Endometrial microvascular endothelial cells (primary cell): ENCODE data around the gene PSMD14. TPM values are rescaled to one million over a fixed set of nuclear protein-coding genes. Genes with fewer than 3 reads are reported as not detected.

Experiments used
- in situ Hi-C: cut with HindIII; loops from 2 replicates; pipeline ENCODE4 v1.10.0; 2017; ENCODE audit warnings: low sequenced_read_pairs, low pct_unique_long_range_greater_than_20kb; ENCODE audit errors: inconsistent ontology term
- total RNA-seq: library from RNA; depleted of rRNA; stranded (reverse); fragments of >200 nt; gene quantifications from one replicate; pipeline ENCODE4 v1.2.3, GENCODE V29; 2015; ENCODE audit errors: inconsistent ontology term

Gene PSMD14
- total RNA-seq, 1 donor from 2014 or later: 108 TPM

- in situ Hi-C loops: no loop called here
Observed at GRCh38 chr2:161415034-161415986, 107.1 kb downstream of the PSMD14 start.

GRCh38 chr2:161415987-161416707 lies 107.9 kb downstream of the PSMD14 start, which contains the start of gene TBR1:
TSS of gene TBR1 (plus strand) at chr2:161416297. CDS start at chr2:161416411, 114 bp downstream.
- in situ Hi-C loops: no loop called here

GRCh38 chr2:161416708-161417437 lies 108.6 kb downstream of the PSMD14 start:
- in situ Hi-C loops: no loop called here

GRCh38 chr2:161417438-161418274 lies 109.4 kb downstream of the PSMD14 start:
- in situ Hi-C loops: no loop called here

- in situ Hi-C loops: no loop called here
Observed at GRCh38 chr2:161418275-161418714, 110.1 kb downstream of the PSMD14 start.

- in situ Hi-C loops: no loop called here
Observed at GRCh38 chr2:161418715-161419637, 110.8 kb downstream of the PSMD14 start.

GRCh38 chr2:161419638-161420190 lies 111.5 kb downstream of the PSMD14 start:
- in situ Hi-C loops: no loop called here

GRCh38 chr2:161420406-161421074 lies 112.3 kb downstream of the PSMD14 start:
- in situ Hi-C loops: no loop called here

- in situ Hi-C loops: no loop called here
Observed at GRCh38 chr2:161421686-161422085, 113.5 kb downstream of the PSMD14 start.

- in situ Hi-C loops: no loop called here
Observed at GRCh38 chr2:161422816-161423403, 114.7 kb downstream of the PSMD14 start.

GRCh38 chr2:161423421-161424393 lies 115.5 kb downstream of the PSMD14 start:
- in situ Hi-C loops: no loop called here

- in situ Hi-C loops: no loop called here
Observed at GRCh38 chr2:161424394-161424769, 116.2 kb downstream of the PSMD14 start.

- in situ Hi-C loops: no loop called here
Observed at GRCh38 chr2:161424891-161425727, 116.9 kb downstream of the PSMD14 start.

GRCh38 chr2:161425728-161426454 lies 117.7 kb downstream of the PSMD14 start:
- in situ Hi-C loops: no loop called here
